Hepatocyte (in vitro differentiated cells): ENCODE data around the gene SDK1.

Source experiments
- CTCF ChIP-seq: fragments of 200-600 bp; sonication (generic); IDR thresholded peaks from 2 replicates; pipeline ENCODE4 v1.5.1; 2016; ENCODE audit warnings: antibody characterized with exemption, mild to moderate bottlenecking; ENCODE audit not compliant: poor library complexity
- EZH2 ChIP-seq: fragments of 200-600 bp; sonication (generic); IDR thresholded peaks from 2 replicates; pipeline ENCODE4 v1.6.1; 2016; ENCODE audit warnings: antibody characterized with exemption, mild to moderate bottlenecking, borderline replicate concordance
- EZH2phosphoT487 ChIP-seq: fragments of 200-600 bp; sonication (generic); IDR thresholded peaks from one replicate; pipeline ENCODE4 v1.6.1; 2018; ENCODE audit warnings: antibody characterized with exemption, mild to moderate bottlenecking, low read depth, moderate library complexity; ENCODE audit not compliant: unreplicated experiment, severe bottlenecking

GRCh38 chr7:4131063-4131462, 830.0 kb downstream of the SDK1 start:
- TF ChIP-seq CTCF (peak; percentile 16), EZH2 (no peak), EZH2phosphoT487 (no peak)
